Hindlimb muscle (tissue), 1 donor: ENCODE measurements around the gene RAD23B. TPM values are rescaled to one million over a fixed set of nuclear protein-coding genes. Genes with fewer than 3 reads are reported as not detected.

ENCODE experiments used
- DNase-seq: peaks from one replicate; pipeline ENCODE4 v3.0.0-alpha.2; 2013
- polyA plus RNA-seq: library from polyadenylated mRNA; unstranded; fragments of 120-200 nt; gene quantifications from one replicate; pipeline ENCODE4 v1.2.1, GENCODE V29; 2013; ENCODE audit not compliant: insufficient read length

The RAD23B gene
- polyA plus RNA-seq, 1 donor = 131 TPM

DNA sequence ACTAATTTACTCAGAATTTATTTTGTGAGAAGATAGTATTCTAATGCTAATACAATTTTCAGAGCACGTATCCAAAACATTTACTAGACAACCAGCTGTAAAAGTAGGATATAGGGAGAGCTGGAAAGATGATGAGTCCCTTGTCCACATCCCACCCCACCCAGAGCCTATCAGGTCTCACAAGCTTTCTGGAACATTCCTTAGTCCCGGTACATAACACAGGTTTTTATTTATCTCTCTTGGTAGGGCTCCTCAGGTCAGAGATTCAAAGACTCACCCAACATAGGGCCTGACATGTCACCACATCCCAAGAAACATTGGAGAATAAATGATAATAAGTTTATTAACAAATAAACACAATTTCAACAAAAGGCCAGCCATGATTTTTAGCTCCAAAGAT lies 13.8 kb upstream of the RAD23B start:
- no peak for DNase-seq

DNA sequence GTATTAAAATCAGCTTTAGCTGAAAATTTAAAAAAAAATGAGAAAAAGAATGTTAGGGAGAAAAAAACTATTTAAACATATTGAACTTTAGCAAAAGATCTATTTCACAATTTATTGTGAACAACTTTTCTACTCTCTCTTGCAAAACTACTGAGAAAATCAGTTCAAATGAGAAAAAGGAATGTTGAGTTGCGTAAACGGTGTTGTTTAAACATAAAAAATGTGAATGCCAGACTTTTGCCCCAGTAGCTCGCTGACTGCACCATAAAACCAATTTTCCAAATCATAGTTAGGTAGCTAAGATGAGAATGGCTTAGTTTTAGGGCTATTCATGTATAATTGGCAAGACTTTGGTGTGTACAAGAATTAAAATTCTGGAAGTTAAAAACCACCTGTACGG lies 13.4 kb upstream of the RAD23B start:
- DNase-seq = no peak

DNA sequence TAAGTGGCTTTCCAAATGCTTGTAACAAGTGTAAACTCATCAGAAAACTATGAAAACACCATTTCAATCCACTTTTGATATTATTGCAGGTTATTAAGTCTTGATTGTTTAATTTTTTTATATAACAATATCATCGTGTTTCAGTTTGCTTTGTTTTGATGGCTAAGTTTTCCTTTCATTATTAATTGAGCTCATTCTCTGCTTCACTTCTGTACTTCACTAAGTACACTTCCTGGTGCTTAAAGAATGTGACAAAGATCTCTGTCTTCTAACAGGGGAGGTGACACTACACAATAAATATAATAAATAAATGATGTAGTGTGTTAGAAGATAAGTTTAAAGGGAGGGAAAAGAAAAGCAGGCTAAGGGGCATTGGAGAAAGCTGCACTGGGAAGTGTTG lies 13.0 kb upstream of the RAD23B start:
- no peak for DNase-seq

DNA sequence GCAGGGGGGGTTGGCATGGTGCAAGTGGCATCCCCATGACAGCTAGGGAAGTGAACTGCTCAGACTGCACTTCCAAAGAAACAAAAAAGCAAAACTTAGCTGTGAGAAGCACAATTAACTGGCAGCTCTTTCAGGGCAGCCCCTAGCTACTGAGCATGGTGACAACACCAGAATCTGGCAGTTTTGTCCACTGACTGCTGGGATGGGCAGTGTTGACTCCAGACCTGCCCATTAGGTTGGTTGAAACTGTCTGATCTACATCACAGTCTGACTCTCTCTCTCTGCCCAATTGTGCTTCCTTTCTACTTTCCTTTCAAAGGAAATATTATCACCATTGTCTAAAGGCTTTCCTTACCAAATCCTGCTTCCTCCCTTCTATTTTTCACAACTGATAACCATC lies 12.5 kb upstream of the RAD23B start:
- no peak for DNase-seq

DNA sequence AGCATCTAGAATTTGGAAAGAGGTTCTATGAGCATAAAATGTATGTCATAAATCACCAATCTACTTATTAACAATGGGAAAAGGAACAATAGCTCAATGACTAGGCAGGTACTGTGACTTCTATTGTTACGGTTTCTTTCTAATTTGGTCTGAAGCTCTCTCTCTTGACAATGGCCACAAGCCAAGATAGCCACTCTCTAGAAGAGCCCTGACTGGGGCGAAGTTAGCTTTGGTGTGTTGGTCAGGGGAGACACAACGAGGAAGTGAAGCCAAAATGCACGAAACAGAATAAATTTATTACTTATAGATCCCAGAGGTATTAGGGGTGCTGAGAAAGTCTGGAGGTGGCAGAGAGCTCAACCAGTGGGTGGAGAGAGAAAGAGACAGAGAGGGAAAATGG lies 9.4 kb upstream of the RAD23B start:
- DNase-seq = no peak

DNA sequence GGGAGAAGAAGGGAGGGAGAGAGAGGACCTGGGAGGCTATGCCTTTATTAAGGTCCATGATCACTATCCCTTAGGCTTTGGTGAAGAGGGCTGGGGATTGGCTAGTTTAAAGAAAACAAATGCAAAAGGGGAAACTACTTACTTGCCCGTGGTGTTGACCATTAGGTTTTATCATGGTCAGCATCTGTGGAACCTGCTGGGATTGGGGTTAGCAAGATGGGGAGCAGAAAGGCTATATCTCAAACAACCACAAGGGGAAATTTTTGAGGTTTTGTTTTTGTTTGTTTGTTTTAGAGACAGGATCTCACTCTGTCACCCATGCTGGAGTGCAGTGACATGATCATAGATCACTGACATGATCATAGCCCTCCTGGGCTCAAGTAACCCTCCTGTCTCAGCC lies 9.0 kb upstream of the RAD23B start:
- no peak for DNase-seq

DNA sequence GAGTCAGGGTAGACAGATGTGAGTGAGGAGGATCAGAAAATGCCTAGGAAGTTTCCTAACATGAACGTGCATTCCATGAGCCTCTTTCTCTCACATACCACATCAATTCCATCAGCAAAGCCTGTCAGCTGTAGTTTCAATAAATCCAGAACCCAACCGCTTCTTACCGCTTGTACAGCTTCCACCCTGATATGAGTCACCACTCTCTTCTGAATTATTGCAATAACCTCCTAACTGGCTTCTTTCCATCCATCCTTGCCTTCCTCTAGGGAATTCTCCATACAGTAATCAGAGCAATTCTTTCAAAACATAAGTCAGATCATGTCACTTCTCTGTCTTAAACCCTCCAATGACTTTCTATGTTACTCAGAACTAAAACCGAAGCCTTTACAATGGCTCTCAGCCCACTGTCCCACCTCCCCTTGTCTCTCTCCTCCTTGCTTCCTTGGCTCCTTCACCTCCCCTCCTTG lies 8.1 kb upstream of the RAD23B start:
- peak; percentile 42 for DNase-seq

DNA sequence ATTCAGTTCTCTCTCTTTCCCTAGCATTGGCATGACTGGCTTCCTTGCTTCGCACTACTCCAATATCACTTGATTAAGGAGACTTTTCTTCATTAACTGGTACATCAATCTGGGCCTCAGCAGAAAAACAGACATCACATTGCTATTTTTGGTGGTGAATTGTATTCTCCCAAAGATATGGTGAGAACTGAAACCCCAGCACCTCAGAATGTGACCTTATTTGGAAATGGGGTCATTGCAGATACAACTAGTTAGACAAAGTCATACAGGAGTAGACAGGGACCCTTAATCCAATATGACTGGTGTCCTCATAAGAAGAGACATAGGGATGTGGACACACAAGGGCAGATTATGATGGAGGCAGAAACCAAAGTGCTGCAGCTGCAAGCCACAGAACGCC lies 7.5 kb upstream of the RAD23B start:
- no peak for DNase-seq

DNA sequence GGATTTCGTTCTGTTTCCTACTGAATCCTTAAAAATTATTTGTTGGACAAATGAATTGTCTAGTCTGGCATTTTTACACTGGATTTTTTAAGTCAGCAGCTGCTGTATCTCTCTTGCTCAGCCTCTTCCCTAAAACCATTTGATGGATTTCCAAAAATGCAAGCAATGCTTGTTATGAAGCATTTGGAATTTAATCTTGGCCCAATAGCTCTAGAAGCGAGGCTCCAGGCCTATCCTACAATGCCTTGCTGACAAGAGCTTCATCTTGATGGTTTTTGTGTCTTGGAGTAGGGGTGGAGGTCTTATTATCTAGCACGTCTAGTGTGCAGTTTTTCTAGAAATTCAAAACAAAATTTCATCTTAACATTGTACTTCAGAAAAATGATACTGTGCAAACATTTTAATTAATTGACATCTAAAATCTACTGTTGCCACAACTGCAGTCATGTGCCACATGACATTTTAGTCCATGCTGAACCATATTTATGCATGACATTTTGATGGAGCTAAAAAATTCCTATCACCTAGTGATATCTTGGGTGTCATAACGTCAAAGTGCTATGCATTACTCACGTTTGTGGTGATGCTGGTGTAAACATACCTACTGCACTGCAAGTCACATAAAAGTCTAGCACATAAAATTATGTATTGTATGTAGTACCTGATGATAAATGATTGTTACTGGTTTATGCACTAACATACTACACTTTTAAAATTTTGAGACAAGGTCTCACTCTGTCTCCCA lies 5.9 kb upstream of the RAD23B start:
- DNase-seq = no peak

DNA sequence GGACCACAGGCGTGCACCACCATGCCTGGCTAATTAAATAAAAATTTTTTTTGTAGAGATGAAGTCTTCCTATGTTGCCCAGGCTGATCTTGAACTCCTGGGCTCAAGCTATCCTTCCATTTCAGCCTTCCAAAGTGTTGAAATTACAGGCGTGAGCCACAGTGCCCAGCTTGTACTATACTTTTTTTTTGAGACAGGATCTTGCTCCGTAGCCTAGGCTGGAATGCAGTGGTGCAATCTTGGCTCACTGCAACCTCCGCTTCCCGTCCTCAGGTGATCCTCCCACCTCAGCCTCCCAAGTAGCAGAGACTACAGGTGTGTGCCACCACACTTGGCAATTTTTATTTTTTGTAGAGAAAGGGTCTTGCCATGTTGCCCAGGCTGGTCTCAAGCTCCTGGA lies 5.3 kb upstream of the RAD23B start:
- no peak for DNase-seq

DNA sequence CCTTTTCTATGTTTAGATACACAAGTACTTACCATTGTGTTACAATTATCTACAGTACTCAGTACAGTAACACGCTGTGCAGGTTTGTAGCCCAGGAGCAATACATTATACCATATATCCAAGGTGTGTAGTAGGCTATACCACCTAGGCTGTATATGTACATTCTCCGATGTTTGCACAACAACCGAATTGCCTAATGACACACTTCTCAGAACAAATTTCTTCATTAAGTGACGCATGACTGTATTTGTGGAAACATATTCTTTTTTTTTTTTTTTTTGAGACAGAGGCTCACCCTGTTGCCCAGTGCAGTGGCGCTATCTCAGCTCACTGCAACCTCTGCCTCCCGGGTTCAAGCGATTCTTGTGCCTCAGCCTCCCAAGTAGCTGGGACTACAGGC lies 4.0 kb upstream of the RAD23B start:
- no peak for DNase-seq

DNA sequence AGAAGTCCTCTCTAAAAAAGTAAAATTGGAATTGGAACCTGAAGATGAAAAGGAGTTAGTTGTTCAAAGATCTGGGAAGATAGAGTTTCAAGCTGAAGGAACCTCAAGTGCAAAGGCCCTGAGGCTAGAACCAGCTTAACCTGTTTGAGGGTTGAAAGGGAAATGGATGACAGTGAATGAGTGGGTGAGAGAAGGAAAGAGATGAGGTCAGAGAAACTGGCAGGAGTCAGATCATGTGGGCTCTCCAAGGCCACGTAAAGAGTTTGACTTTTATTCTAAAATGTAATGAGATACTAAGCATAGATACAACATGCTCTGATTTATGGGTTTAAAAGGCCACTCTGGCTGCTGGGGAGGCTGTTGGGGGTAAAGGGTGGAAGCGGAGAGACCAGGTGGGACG lies 2.5 kb upstream of the RAD23B start:
- DNase-seq = no peak

DNA sequence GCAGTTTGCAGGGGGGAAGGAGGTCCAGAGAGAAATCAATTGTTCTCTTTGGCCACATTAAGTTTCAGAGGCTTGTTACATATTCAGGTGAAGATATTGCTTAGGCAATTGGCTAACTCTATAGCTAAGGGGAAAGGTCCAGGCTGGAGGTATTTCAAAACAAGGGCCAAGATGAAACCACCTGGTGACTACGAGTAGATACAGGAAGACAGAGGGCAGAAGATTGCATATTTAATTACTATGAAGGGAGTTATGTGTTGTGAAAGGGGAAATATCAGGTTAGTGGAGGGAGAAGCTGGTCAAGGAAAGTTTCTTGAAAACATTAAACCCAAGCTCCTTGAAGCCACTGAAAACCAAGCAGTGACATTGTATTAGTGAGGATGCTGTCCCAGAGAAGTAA lies 1.9 kb upstream of the RAD23B start:
- no peak for DNase-seq

DNA sequence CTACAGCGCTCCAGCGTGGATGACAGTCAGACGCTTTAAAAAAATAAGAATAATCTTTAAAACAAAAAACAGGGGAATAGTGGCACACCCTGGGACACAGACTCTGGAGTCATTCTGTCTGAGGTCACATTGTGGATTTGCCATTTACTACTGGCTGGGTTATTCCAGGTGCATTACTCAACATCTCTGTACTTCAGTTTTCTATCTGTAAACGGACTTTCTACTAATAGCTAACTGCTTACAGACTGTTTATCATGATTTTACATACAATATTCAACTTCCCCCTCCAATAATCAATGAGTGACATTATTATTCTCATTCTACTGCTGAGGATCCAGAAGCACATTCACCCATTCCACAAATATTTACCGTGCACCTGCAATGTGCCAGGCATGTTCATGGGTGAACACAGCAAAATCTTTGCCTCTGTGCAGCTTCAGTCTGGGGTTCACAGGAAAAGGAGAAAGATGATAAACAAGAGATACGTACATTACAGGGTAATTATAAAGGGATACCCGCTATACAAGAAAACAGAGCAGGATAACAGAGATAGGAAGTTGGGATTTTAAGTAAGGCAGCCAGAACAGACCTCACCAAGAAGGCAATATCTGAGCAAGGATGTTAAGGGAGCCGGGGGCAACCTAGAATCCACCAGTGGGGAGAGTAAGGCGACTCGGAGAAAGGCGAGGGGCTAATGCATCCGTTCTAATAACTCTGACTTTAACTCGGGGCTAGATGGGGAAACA lies 984 bp upstream of the RAD23B start:
- peak; percentile 21 for DNase-seq

DNA sequence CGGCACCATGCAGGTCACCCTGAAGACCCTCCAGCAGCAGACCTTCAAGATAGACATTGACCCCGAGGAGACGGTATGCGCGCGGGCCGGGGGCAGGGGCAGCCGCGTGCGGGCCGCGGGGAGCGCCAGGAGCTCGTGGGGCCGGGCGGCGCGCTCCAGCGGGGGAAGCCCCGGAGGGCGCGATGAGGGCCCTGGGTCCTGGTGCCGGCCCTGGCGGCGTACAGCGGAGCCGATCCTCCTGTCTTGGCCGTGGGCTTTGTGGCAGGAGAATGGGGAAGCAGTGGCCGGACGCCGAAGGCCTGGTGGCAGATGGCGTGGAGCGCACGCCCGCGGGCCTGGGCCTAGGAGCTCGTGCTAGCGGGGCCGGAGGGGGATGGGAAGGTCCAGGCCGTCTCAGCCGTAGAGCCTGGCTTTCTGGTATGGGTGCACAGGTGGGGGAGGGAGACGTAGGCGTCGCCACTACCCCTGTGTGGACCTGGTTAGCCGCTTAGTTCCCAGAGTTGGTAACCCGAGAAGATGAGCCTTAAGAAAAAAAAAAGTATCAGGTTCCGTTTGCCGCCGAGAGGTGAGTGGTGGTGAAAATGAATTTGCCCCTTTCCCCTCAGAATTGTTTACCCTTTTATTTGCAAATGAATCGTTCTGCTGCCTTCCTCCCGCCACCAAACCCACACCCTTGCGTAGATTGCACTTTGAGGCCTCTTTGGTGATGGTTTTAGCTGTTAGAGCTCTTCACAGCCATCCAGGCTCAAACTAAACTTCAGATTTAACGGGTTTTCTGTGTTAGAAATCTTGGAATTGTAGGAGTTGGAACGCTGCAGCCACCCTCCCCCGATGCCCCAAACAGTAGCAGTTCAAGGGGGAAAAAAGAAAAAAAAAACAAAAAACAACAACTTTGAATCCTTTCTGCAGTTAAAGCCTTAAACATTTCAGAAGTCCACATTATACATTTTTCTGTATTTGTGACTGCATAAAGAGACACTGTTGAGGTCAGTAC lies 841 bp downstream of the RAD23B start:
- DNase-seq = peak; percentile 76

DNA sequence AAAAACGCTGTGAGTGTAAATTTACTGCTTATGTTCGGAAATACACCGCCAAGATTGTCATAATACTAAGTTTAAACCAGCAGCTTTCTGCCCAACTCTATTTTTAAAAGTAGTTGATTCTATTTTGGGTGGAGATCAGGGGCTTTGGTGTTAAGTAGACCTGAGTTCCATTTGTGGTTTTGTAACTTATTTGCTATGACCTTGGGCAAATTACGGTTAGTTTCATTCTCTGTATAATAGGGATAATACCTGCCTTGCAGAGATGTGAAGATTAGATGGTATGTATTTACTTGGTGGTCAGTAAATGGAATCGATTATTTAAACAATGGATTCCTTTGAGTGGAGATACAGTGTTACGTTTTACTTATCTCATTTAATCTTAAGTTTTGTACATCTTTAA lies 1.6 kb downstream of the RAD23B start:
- DNase-seq = no peak

DNA sequence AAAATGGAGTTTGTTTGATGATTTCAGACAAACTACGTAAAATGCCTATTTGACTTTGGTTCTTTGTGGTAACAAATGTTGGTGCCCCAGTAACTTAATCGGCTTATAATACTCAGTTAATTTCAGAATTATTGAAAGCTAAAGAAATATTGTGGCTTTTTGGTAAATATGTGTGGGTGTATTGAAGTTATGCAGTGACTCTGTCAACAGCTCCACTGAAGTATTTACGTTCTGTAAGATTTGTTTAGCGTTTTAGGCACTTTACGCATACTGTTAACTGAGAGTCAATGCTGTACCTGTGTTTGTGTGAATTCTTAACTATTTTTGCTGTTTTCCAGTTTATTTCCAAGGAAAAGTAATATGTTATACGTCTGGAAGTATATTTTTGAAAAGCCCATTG lies 2.2 kb downstream of the RAD23B start:
- no peak for DNase-seq

DNA sequence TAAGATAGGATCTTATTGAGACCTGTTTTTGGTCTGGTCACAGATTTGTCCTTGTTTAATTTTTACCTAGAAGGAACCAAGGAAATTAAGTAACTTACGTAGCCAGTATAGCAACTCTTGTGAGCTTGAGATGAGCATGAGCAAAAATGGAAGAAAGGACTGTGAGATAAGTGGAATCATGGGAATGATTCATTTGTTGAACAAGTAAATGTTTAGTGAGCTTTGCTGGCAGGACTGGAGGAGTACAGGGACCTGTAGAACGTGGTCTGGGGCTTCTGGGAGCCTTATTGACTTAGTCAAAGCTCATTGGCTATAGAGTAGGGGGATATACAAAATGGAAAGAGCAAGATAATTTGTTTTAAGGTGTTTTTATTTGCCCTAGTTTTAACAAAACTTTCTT lies 3.0 kb downstream of the RAD23B start:
- no peak for DNase-seq

DNA sequence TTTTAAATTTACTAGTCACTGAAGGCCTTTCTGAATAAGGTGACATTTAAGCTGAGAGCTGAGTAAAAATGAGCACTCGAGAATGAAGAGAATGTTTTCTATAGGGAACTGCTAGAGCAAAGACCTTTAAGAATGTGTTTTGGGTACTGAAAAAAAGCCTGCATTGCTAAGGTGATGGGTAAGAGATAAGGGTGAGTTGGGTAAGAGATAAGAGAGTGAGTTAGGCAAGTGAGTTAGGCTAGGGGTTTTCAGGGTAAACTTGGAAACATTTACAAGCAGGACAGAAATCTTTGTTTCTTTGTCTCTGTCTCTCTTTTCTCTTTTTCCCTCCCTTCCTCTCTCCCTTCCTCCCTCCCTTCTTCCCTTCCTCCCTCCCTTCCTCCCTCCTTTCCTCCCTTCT lies 5.6 kb downstream of the RAD23B start:
- DNase-seq = no peak

DNA sequence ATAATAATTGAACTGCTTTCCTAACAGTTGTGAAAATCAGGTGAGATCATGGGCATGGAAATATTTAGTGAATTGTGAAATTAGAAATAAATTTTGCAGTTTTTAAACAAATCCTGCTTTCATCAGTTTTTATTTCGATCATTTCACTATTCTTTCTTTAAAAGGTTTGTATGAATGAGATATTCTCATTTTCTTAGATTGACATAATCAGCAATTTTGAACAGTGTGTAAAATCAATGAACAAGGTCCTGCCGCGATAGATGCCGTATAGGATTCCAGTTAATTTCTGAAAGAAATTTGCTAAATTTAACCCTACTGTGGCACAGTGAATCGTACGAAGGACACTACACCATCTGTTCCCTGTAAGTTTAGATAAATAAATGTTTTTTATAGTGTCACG lies 7.5 kb downstream of the RAD23B start:
- DNase-seq = no peak

DNA sequence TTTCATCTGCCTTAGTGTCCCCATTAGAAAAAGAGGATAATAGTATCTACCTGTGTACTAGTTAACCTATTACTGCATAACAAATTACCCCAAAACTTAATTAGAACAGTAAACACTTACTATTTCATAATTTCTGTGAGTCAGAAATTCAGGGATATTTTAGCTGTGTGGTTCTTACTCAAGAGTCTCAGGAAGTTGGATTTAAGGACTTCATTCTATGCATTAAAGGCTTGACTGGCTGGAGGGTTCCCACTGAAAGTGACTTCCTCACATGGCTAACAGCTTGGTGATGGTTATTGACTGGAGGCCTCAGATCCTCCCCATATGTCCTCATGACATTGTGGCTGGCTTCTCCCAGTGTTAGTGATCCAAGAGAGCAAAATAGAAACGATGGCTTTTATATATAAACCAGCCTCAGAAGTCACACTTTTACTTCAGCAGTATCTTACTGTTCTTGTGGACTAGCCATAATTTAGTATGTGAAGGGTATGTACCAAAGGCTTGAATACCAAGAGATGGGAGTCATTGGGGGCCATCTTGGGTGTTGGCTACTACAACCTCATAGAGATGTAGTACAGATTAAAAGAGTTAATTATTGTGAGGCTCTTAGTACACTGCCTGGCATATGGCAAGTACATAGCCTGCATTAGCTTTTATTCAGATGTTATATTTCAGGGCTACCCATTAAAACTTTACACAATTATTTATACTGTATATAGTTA lies 9.9 kb downstream of the RAD23B start:
- DNase-seq = no peak

DNA sequence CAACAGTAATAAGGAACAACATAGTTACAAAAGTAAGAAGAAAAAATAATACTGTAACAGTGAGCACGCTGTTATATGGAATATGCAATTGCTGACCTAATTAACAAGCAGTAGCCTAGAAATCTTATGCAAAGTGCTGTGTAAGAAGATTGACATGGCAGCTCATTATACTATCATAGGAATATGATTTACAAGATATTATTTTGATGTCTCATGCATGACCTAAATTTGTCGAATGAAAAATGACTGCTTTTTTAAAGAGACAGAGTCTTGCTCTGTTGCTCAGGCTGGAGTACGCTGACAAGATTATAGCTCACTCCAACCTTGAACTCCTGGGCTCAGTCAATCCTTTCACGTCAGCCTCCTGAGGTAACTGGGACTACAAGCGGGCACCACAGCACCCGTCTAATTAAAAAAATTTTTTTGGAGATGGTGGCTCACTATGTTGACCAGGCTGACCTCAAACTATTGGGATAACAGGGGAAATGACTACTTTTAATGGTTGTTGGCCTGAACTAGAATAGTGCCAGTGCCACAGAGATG lies 10.5 kb downstream of the RAD23B start:
- DNase-seq = no peak
